Kidney (tissue), 14 donors: ENCODE results near the gene HAPLN2. TPM values are rescaled to one million over a fixed set of nuclear protein-coding genes. Genes with fewer than 3 reads are reported as not detected.

Experiments
- DNase-seq, 5 donors: peaks; one replicate each; pipeline ENCODE4 v3.0.0-alpha.2; 2013 to 2020
- FAIRE-seq: peaks from 2 replicates; lab custom pipeline; 2012; peaks lifted over from hg19 to GRCh38; lab: Jason Lieb, UNC
- H3K27ac ChIP-seq, 2 donors: one replicate each; pipeline ENCODE4 v1.7.0; 2013; ENCODE audit warnings: low read depth in 2 of 2, low read length in 2 of 2, inconsistent platforms in 1 of 2
- H3K27me3 ChIP-seq: one replicate; pipeline ENCODE4 v1.7.1; 2013; ENCODE audit warnings: low read length, inconsistent platforms; ENCODE audit not compliant: control insufficient read depth, insufficient read depth
- H3K36me3 ChIP-seq, 3 donors: one replicate each; pipeline versions ENCODE4 v1.7.0 to v1.7.1; 2013; ENCODE audit warnings: low read length in 3 of 3, control low read depth in 1 of 3, inconsistent platforms in 1 of 3; ENCODE audit not compliant: insufficient read depth in 3 of 3, control insufficient read depth in 2 of 3
- H3K4me1 ChIP-seq, 3 donors: one replicate each; pipeline versions ENCODE4 v1.7.0 to v1.7.1; 2013; ENCODE audit warnings: low read length in 3 of 3, inconsistent platforms in 1 of 3, low read depth in 1 of 3; ENCODE audit not compliant: control insufficient read depth in 2 of 3, insufficient read depth in 2 of 3
- H3K4me3 ChIP-seq, 3 donors: one replicate each; pipeline versions ENCODE4 v1.7.0 to v1.8.1; 2013; ENCODE audit warnings: low read length in 3 of 3, control low read depth in 1 of 3, inconsistent platforms in 1 of 3
- H3K9ac ChIP-seq, 3 donors: one replicate each; pipeline versions ENCODE4 v1.7.0 to v1.7.1; 2013; ENCODE audit warnings: low read length in 3 of 3, control low read depth in 1 of 3, inconsistent platforms in 1 of 3
- H3K9me3 ChIP-seq, 3 donors: one replicate each; pipeline versions ENCODE4 v1.7.0 to v1.7.1; 2013; ENCODE audit warnings: low read length in 3 of 3, control low read depth in 1 of 3, inconsistent platforms in 1 of 3; ENCODE audit not compliant: control insufficient read depth in 2 of 3, insufficient read depth in 1 of 3
- CTCF ChIP-seq: IDR thresholded peaks from 3 replicates; pipeline ENCODE4 v1.5.1; 2012; ENCODE audit warnings: mild to moderate bottlenecking, moderate library complexity, borderline replicate concordance; ENCODE audit not compliant: insufficient read depth; ENCODE audit errors: extremely low read depth
- intact Hi-C: fragments of 100-400 bp; cut with DNase I; formaldehyde crosslinking; loops from one replicate; pipeline ENCODE4 v1.11.1; 2022
- polyA plus RNA-seq: library from polyadenylated mRNA; stranded (reverse); fragments of 350-450 nt; fragmentation: Illumina TruSeq; extraction: RNeasy Lipid Tissue Mini Kit (QIAGEN cat#74804); gene quantifications from one replicate; pipeline ENCODE4 v1.2.3, GENCODE V29; 2014; ENCODE audit warnings: low read depth, low replicate concordance; ENCODE audit not compliant: insufficient read depth
- total RNA-seq: library from RNA; stranded (reverse); fragmentation: NEBNext Ultra II Directional; extraction: Animal tissue kit (Norgen Biotek cat#: 25700); gene quantifications from one replicate; pipeline ENCODE4 v1.2.1, GENCODE V29; 2021
- donor health status: control.
- donor health status: control.
- donor health status: control.
- donor health status: control.
- donor health status: control.
- donor health status: DM: yes; HTN: yes; CAD: no.
- donor health status: Normal renal cell carcinoma (clear cell type).

HAPLN2 gene
- total and polyA plus RNA-seq, 2 donors from 2014 or later = 0.30 to 1.9 TPM

GRCh38 chr1:156598731-156599432, 20.3 kb upstream of the HAPLN2 start:
- H3K36me3 ChIP-seq = peaks cover 9 to 19% (median 12%) of the 10 kb centered on the region in 3 donors
- no peak overlapping the region for H3K4me3 ChIP-seq
- peaks cover 0 to 8% (median 6%) of the 10 kb centered on the region in 3 donors for H3K4me1 ChIP-seq
- DNase-seq (no peak), FAIRE-seq (no peak)
- no peak for TF ChIP-seq CTCF
- H3K27me3 ChIP-seq = no peaks in the 10 kb centered on the region
- no peak overlapping the region for H3K27ac ChIP-seq
- intact Hi-C loops = no loop called here
- H3K9me3 ChIP-seq = no peaks in the 10 kb centered on the region
- H3K9ac ChIP-seq = no peak overlapping the region

- Histone ChIP-seq H3K9ac (no peak overlapping the region), H3K27me3 (no peaks in the 10 kb centered on the region), H3K27ac (no peak overlapping the region), H3K4me1 (peaks cover 0 to 8% (median 6%) of the 10 kb centered on the region in 3 donors), H3K9me3 (no peaks in the 10 kb centered on the region), H3K36me3 (peaks cover 9 to 19% (median 9%) of the 10 kb centered on the region in 3 donors), H3K4me3 (no peak overlapping the region)
- no peak for DNase-seq
- no peak for FAIRE-seq
- intact Hi-C loops = no loop called here
- no peak for TF ChIP-seq CTCF
Observed at GRCh38 chr1:156599811-156600210, 19.4 kb upstream of the HAPLN2 start.

DNA sequence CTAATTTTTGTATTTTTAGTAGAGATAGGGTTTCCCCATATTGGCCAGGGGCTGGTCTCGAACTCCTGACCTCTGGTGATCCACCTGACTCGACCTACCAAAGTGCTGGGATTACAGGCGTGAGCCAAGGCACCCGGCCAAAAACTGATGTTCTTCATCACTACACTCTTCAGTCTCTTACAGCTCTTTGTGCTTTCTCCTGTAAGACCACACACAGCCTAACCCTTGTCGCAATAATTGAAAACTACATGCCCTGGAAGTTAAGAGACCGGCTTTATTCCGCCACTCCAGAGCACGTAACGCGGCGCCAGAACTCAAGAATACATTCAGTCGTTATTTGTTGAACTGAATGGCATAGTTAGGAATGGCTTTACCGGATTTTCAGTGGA, 18.5 kb upstream of the HAPLN2 start:
- Histone ChIP-seq H3K9ac (peak overlapping the region in 2 of 3 donors; percentile 86 to 89), H3K27ac (no peak overlapping the region), H3K9me3 (no peaks in the 10 kb centered on the region), H3K4me1 (peaks cover 0 to 8% (median 6%) of the 10 kb centered on the region in 3 donors), H3K27me3 (no peaks in the 10 kb centered on the region), H3K36me3 (peaks cover 6 to 19% (median 7%) of the 10 kb centered on the region in 3 donors), H3K4me3 (peak overlapping the region; percentile 89 to 98 (median 97))
- intact Hi-C loops = no loop called here
- no peak for DNase-seq
- TF ChIP-seq CTCF = no peak
- FAIRE-seq = no peak
